ENCODE results near the gene ELL2. TPM values are rescaled to one million over a fixed set of nuclear protein-coding genes. Genes with fewer than 3 reads are reported as not detected.

ELL2 gene
- total RNA-seq, 4 donors from 2014 or later, result 72.2 to 87.6 (median 79.6) TPM

GRCh38 chr5:96004754-96005153 is 43.1 kb upstream of the ELL2 start:
- no peak for DNase-seq (ENCODE audit: low spot score in 2 of 2)
- 73 to 100% methylated on average over 1 of the region's 1 CpG for WGBS, 2 donors
- TF ChIP-seq EP300 (IDR thresholded peaks at IDR 0.05), result no peak
- TF ChIP-seq POLR2A (IDR thresholded peaks at IDR 0.05), result no peak
- no peak for TF ChIP-seq CTCF (IDR thresholded peaks at IDR 0.05)

GRCh38 chr5:96004087-96004486 is 42.4 kb upstream of the ELL2 start:
- no peaks in the 10 kb centered on the region for H3K4me1 ChIP-seq
- H3K27ac ChIP-seq, result no peak overlapping the region
- no peaks in the 10 kb centered on the region for H3K9me3 ChIP-seq
- no peak for TF ChIP-seq POLR2A (IDR thresholded peaks at IDR 0.05)
- no peak for TF ChIP-seq CTCF (IDR thresholded peaks at IDR 0.05)
- no peak for TF ChIP-seq EP300 (IDR thresholded peaks at IDR 0.05)
- DNase-seq (ENCODE audit: low spot score in 2 of 2), result no peak
- no peaks in the 10 kb centered on the region for H3K36me3 ChIP-seq
- no peaks in the 10 kb centered on the region for H3K27me3 ChIP-seq
- H3K4me3 ChIP-seq, result no peak overlapping the region

More at GRCh38 chr5:96004754-96005153, 43.1 kb upstream of the ELL2 start:
- Histone ChIP-seq H3K36me3 (no peaks in the 10 kb centered on the region), H3K4me1 (no peaks in the 10 kb centered on the region), H3K27me3 (no peaks in the 10 kb centered on the region), H3K9me3 (no peaks in the 10 kb centered on the region), H3K27ac (no peak overlapping the region), H3K4me3 (no peak overlapping the region)

- Histone ChIP-seq H3K4me3 (no peak overlapping the region), H3K36me3 (no peaks in the 10 kb centered on the region), H3K9me3 (no peaks in the 10 kb centered on the region), H3K27me3 (no peaks in the 10 kb centered on the region), H3K4me1 (no peaks in the 10 kb centered on the region), H3K27ac (no peak overlapping the region)
- TF ChIP-seq POLR2A (IDR thresholded peaks at IDR 0.05), result no peak
- no peak for TF ChIP-seq CTCF (IDR thresholded peaks at IDR 0.05)
- TF ChIP-seq EP300 (IDR thresholded peaks at IDR 0.05), result no peak
- no peak for DNase-seq (ENCODE audit: low spot score in 2 of 2)
These were observed 39.6 kb upstream of the ELL2 start for GRCh38 chr5:96001262-96001661.

GRCh38 chr5:96000308-96000707 is 38.7 kb upstream of the ELL2 start:
- DNase-seq (ENCODE audit: low spot score in 2 of 2), result no peak
- H3K4me3 ChIP-seq, result no peak overlapping the region
- H3K27ac ChIP-seq, result no peak overlapping the region
- H3K36me3 ChIP-seq, result no peaks in the 10 kb centered on the region
- WGBS, 2 donors, result 90 to 96% methylated on average over 3 of the region's 3 CpGs
- no peaks in the 10 kb centered on the region for H3K27me3 ChIP-seq
- TF ChIP-seq EP300 (IDR thresholded peaks at IDR 0.05), result no peak
- no peak for TF ChIP-seq POLR2A (IDR thresholded peaks at IDR 0.05)
- TF ChIP-seq CTCF (IDR thresholded peaks at IDR 0.05), result no peak
- H3K9me3 ChIP-seq, result no peaks in the 10 kb centered on the region
- no peaks in the 10 kb centered on the region for H3K4me1 ChIP-seq

GRCh38 chr5:95996904-95997723 is 35.5 kb upstream of the ELL2 start:
- TF ChIP-seq EP300 (IDR thresholded peaks at IDR 0.05), result no peak
- TF ChIP-seq CTCF (IDR thresholded peaks at IDR 0.05), result no peak
- TF ChIP-seq POLR2A (IDR thresholded peaks at IDR 0.05), result no peak
- Histone ChIP-seq H3K27ac (no peak overlapping the region), H3K36me3 (no peaks in the 10 kb centered on the region), H3K4me3 (no peak overlapping the region), H3K4me1 (no peaks in the 10 kb centered on the region), H3K27me3 (no peaks in the 10 kb centered on the region), H3K9me3 (no peaks in the 10 kb centered on the region)
- DNase-seq (ENCODE audit: low spot score in 2 of 2), result no peak
